Panc1 (cell line): ENCODE data around the gene FAM174C. TPM values are rescaled to one million over a fixed set of nuclear protein-coding genes. Genes with fewer than 3 reads are reported as not detected.
A peak's percentile ranks its signal among the peaks of the same experiment; 100 is the strongest.

Experiments used
- ATAC-seq: fragments of 200-7000 bp; cut with Tn5 transposase; 2 replicates; pipeline ENCODE4 v1.9.1; 2020; ENCODE audit warnings: mild to moderate bottlenecking, moderate library complexity
- BruUV-seq: library from RNA; stranded (reverse); fragments of 400-500 nt; replicated peaks from 2 replicates; lab custom pipeline; 2021; lab: Mats Ljungman, UMichigan
- CTCF ChIA-PET: fragments of 300-600 bp; sonication (Branson Sonifier 250); formaldehyde crosslinking; loops from one replicate; lab custom pipeline; 2022; ENCODE audit warnings: antibody characterized with exemption; lab: Charles Lee
- POLR2A ChIA-PET: fragments of 300-600 bp; sonication (Branson Sonifier 250); formaldehyde crosslinking; loops from one replicate; lab custom pipeline; 2022; ENCODE audit warnings: antibody characterized with exemption; lab: Charles Lee
- DNase-seq: peaks from one replicate; pipeline ENCODE4 v3.0.0-alpha.2; 2010; ENCODE audit warnings: low read depth, low spot score
- H3K27ac ChIP-seq: 2 replicates; pipeline ENCODE4 v1.5.1; 2011; ENCODE audit warnings: mild to moderate bottlenecking, low read length, inconsistent platforms
- H3K27me3 ChIP-seq: fragments of 200-500 bp; sonication (Bioruptor generic); 2 replicates; pipeline ENCODE4 v1.6.0; 2014; ENCODE audit warnings: low read length, inconsistent platforms; ENCODE audit not compliant: control insufficient read depth, insufficient read depth
- H3K36me3 ChIP-seq: fragments of 200-500 bp; sonication (Bioruptor generic); 2 replicates; pipeline ENCODE4 v1.5.1; 2014; ENCODE audit warnings: inconsistent platforms, mild to moderate bottlenecking, low read length, moderate library complexity; ENCODE audit not compliant: control insufficient read depth, insufficient read depth
- H3K4me1 ChIP-seq: 2 replicates; pipeline ENCODE4 v1.5.1; 2011; ENCODE audit warnings: inconsistent platforms, mild to moderate bottlenecking, low read length, moderate library complexity; ENCODE audit not compliant: control insufficient read depth, insufficient read depth
- H3K4me3 ChIP-seq, 2 experiments: 2 replicates each; pipeline ENCODE4 v1.5.1; 2011 to 2012; ENCODE audit warnings: low read depth in 2 of 2, low read length in 2 of 2, mild to moderate bottlenecking in 2 of 2, inconsistent platforms in 1 of 2, moderate library complexity in 1 of 2
- H3K9me3 ChIP-seq: fragments of 200-500 bp; sonication (Bioruptor generic); 2 replicates; pipeline ENCODE4 v1.5.1; 2014; ENCODE audit warnings: low read depth, mild to moderate bottlenecking, inconsistent platforms, low read length, moderate library complexity; ENCODE audit not compliant: control insufficient read depth, insufficient read depth
- CTCF ChIP-seq: fragments of 450-650 bp; IDR thresholded peaks from 2 replicates; pipeline ENCODE4 v1.5.1; 2017; ENCODE audit warnings: mild to moderate bottlenecking
- POLR2AphosphoS5 ChIP-seq: IDR thresholded peaks from 2 replicates; pipeline ENCODE4 v1.6.1; 2012; ENCODE audit warnings: mild to moderate bottlenecking, low read depth, low read length, moderate library complexity
- REST ChIP-seq, 2 experiments: IDR thresholded peaks; 2 replicates each; pipeline ENCODE4 v1.6.1; 2011 to 2012; ENCODE audit warnings: low read depth in 2 of 2, control low read depth in 1 of 2, low read length in 1 of 2, mild to moderate bottlenecking in 1 of 2, moderate library complexity in 1 of 2; ENCODE audit not compliant: insufficient read depth in 1 of 2
- SIN3A ChIP-seq: IDR thresholded peaks from 2 replicates; pipeline ENCODE4 v1.6.1; 2012; ENCODE audit warnings: low read depth, mild to moderate bottlenecking, low read length, moderate library complexity, borderline replicate concordance; ENCODE audit not compliant: insufficient read depth
- TCF7L2 ChIP-seq: IDR thresholded peaks from 2 replicates; pipeline ENCODE4 v1.6.1; 2011; ENCODE audit warnings: mild to moderate bottlenecking, low read depth, low read length, inconsistent platforms
- in situ Hi-C: cut with HindIII; loops from 2 replicates; pipeline ENCODE4 v1.10.0; 2016; ENCODE audit warnings: low sequenced_read_pairs, low pct_unique_long_range_greater_than_20kb
- intact Hi-C: fragments of 100-400 bp; cut with micrococcal nuclease; formaldehyde crosslinking; loops from one replicate; pipeline ENCODE4 v1.10.0; 2022; ENCODE audit not compliant: unreplicated experiment
- total RNA-seq: library from RNA; stranded (reverse); gene quantifications from one replicate; pipeline ENCODE4 v1.2.1, GENCODE V29; 2021; ENCODE audit not compliant: unreplicated experiment

The FAM174C gene
- total RNA-seq, 1 experiment from 2014 or later: 133 TPM

GRCh38 chr19:1240925-1241324 lies 34.4 kb upstream of the FAM174C start:
- no peaks in the 10 kb centered on the region; the same call in 1 of the 2 replicates for H3K36me3 ChIP-seq
- peaks cover 39% of the 10 kb centered on the region for H3K4me1 ChIP-seq
- no peak for TF ChIP-seq SIN3A
- no peak for TF ChIP-seq TCF7L2
- no peak for TF ChIP-seq CTCF
- TF ChIP-seq REST (IDR thresholded peaks at IDR 0.05; ENCODE audit: insufficient read depth in 1 of 2, low read depth in 2 of 2, low read length in 1 of 2): no peak
- no peak for TF ChIP-seq POLR2AphosphoS5
- intact Hi-C loops: no loop called here
- ChIA-PET POLR2A (no interaction called here), CTCF (interaction anchor here (1.0 kb wide), 1 partner anchor 177 kb away, joined by 4 read pairs; no protein-coding TSS in a partner anchor)
- peak overlapping the region; percentile 67 to 70 for H3K4me3 ChIP-seq
- no TSS peak for BruUV-seq
- ATAC-seq (no peak), DNase-seq (no peak)
- H3K27me3 ChIP-seq: no peaks in the 10 kb centered on the region
- in situ Hi-C loops: no loop called here
- H3K27ac ChIP-seq: peak overlapping the region; percentile 69
- no peaks in the 10 kb centered on the region for H3K9me3 ChIP-seq

- H3K9me3 ChIP-seq: no peaks in the 10 kb centered on the region
- H3K4me1 ChIP-seq: peaks cover 42% of the 10 kb centered on the region
- in situ Hi-C loops (no loop called here), intact Hi-C loops (no loop called here)
- BruUV-seq: no TSS peak
- H3K4me3 ChIP-seq: peak within 1 kb of the TSS; percentile 67 to 70
- ChIA-PET CTCF (interaction anchor here (1.0 kb wide), 1 partner anchor 178 kb away, joined by 4 read pairs; no protein-coding TSS in a partner anchor), POLR2A (no interaction called here)
- peak within 1 kb of the TSS; percentile 80 for H3K27ac ChIP-seq
- H3K36me3 ChIP-seq: no peaks in the 10 kb centered on the region; the same call in 1 of the 2 replicates
- peak; percentile 74 for ATAC-seq
- TF ChIP-seq CTCF (no peak), SIN3A (peak; percentile 58; the same call in 1 of the 2 replicates), REST (IDR thresholded peaks at IDR 0.05; ENCODE audit: insufficient read depth in 1 of 2, low read depth in 2 of 2, low read length in 1 of 2) (peak in 1 of 2 experiments; percentile 49; a peak in 1 of 4 replicates), TCF7L2 (no peak), POLR2AphosphoS5 (no peak)
- no peaks in the 10 kb centered on the region for H3K27me3 ChIP-seq
- no peak for DNase-seq
These were observed 33.8 kb upstream of the FAM174C start, which contains the start of gene ATP5F1D for GRCh38 chr19:1241417-1242095. ATP5F1D (plus strand) TSS chr19:1241751; CDS start chr19:1241851, 100 bp downstream.
